ENCODE measurements around the gene SPACA5B.
"Not testable (repeated sequence)": the region's sequence is repeated elsewhere in the genome, so short reads cannot be mapped to it uniquely, and the experiment has no call there.

DNA sequence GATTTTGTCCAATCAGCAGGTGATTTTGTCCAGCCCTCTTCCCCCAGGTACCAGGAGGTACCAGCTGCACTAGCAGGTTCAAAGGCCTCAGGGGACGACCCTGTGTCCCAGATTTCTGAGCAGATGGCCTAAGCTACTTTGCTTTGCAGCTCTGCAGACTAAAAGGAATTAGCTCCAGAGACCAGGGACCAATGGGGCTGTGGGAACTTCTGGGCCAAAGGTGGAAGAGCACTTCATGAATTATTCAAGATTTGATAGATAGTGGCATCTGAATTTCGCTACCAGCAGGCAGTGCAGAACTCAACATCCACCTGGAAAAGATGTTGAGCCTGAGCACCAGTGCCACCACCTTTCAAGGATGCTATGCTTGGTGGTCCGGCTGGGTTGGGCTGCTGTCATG is 37.9 kb upstream of the SPACA5B start:
- TF ChIP-seq, protein P1, sequence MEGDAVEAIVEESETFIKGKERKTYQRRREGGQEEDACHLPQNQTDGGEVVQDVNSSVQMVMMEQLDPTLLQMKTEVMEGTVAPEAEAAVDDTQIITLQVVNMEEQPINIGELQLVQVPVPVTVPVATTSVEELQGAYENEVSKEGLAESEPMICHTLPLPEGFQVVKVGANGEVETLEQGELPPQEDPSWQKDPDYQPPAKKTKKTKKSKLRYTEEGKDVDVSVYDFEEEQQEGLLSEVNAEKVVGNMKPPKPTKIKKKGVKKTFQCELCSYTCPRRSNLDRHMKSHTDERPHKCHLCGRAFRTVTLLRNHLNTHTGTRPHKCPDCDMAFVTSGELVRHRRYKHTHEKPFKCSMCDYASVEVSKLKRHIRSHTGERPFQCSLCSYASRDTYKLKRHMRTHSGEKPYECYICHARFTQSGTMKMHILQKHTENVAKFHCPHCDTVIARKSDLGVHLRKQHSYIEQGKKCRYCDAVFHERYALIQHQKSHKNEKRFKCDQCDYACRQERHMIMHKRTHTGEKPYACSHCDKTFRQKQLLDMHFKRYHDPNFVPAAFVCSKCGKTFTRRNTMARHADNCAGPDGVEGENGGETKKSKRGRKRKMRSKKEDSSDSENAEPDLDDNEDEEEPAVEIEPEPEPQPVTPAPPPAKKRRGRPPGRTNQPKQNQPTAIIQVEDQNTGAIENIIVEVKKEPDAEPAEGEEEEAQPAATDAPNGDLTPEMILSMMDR (conservative IDR thresholded peaks at IDR 0.05; ENCODE audit: low read depth in 2 of 2): not testable (repeated sequence)
- not testable (repeated sequence) for TF ChIP-seq CREB1 (CRISPR knock-in tag; IDR thresholded peaks at IDR 0.05; ENCODE audit: low read depth); EZH2 (IDR thresholded peaks at IDR 0.05; ENCODE audit: low read depth, unreplicated experiment); POLR2AphosphoS5 (IDR thresholded peaks at IDR 0.05; ENCODE audit: low read depth)

Data from GM23338 (cell line).